ENCODE data around the gene MVB12B.

Gene MVB12B

DNA sequence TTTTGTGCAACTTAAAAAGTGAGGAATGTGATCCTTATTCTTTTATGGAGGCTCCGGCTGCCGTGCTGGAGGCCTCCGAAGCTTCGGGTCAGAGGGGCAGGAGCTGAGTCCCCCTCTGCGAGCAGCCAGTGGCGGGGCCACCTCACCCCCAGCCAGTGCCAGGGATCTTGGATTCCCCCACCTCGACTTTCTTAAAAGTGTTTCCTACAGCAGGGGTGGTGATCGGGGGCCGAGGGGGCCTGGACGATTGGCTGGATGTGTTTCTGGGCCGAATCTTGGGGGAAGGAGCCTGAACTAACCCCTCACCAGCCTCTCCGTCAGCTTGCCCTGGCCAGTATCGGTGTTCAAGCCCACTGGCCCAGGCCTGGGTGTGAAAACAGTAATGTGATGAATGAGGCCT is 194.9 kb downstream of the MVB12B start:
- DNase-seq (ENCODE audit: low spot score): no peak

DNA sequence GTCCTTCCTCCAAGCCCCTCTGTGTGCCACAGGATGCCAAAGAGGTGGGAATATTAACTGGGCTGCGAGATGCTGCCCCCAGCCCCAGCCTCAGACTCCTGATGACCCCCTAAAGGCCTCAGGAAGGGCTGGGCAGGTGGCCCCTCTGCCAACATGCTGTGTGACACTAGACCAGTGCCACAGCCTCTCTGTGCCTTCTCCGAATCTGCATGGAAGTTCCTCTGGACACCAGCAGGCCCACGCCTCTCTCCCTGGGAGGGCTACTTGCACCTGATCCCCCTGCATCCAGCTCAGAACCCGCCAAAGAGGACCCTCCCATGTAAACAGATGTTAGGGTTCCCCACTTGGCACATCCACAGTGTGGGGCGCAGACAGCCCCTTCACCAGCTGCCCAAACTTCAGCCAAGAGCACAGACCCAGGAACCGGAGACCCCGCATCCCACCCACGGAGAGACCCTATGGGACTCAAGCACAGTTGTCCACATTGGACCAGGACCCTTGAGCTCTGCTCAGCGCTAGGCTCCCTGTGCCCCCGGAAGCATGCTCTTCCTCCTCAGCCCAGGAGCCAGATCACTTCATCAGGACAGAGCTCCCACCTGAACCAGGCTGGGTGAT is 195.5 kb downstream of the MVB12B start:
- DNase-seq (ENCODE audit: low spot score): no peak

DNA sequence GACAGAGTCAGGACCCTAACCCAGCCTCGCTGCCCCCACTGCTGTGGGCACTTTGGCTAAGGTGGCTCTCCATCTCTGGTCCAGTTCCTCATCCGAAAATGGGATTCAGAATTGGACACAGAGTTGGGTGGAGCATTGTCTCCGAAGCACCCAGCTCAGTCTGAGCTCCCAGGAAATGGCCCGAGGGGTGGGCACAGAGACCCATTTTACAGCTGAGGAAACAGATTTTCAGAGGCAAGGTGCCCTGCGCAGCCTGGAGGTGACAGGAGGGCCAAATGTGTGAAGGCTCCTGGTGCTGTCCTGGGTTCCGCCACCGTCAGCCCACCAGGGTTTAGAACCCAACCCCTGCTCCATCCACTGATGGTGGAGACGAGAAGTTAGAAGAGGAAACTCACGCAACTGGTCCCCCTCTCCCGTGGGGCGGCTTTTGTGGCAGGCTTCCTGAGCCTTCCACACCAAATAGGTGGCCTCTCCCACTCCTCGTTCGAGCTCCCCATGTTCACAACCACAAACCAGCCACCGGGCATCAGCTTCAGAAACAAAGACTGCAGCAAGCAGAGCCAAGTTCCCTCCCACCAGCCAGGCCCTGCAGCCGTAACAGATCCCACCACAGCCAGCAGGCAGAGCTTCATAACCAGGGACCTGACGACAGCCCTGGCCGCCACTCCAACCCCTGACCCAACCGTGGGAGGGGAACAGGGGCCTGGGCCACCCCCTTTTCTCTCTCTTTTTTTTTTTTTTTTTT is 196.2 kb downstream of the MVB12B start:
- DNase-seq (ENCODE audit: low spot score): no peak

DNA sequence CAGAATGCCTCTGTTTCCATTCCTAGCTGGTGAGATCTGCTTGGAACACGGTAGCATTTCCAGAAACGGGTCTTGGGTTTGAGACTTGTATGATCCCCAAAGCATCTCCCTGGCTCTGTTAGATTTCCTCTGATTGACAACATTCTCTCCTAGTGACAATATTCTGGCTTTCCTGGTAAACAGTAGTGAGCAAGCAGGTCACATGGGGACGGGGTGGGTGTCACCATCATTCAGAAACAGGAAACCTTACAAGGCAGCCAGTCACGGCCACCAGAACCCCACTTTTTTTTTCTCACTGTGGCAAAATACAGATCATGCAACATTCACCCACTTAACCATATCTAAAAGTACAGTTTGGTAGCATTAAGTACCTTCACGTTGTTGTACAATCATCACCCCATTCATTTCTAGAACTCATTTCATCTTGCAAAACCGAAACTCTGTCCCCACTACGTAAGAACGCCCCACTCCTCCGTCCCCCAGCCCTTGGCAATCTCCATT is 197.0 kb downstream of the MVB12B start:
- no peak for DNase-seq (ENCODE audit: low spot score)

DNA sequence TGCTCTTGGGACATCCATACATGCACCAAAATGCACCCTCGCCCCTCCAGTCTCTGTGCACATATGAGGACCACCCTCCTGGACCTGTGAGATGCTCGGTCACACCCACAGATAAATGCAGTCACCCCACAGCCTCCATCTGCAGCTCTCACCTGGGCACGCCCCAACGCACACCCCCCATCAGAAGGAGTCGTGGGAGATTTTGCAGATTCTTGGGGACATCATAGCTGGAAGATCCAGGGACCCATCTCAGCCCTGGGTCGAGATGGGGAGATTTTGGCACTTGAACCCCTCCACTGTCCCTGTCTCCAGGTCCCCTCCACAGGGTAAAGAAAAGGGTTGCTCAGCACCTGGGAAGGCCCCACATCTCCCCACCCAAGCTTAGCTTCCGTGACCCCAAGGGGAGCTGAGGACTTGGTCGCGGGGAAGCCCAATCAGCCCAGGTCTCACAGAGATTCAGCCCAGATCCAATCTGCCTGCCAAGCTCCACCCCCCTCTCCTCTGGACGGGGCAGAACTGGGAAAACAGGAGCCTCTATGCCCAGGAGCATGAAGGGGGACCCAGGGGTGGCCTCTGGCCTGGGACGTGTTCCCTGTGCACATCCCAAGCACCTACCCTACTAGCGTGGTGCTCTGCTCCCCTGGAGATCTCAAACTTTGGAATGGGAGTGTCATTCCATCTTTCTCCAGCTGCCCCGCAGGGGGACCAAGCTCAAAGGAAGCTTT is 197.9 kb downstream of the MVB12B start:
- no peak for DNase-seq (ENCODE audit: low spot score)

DNA sequence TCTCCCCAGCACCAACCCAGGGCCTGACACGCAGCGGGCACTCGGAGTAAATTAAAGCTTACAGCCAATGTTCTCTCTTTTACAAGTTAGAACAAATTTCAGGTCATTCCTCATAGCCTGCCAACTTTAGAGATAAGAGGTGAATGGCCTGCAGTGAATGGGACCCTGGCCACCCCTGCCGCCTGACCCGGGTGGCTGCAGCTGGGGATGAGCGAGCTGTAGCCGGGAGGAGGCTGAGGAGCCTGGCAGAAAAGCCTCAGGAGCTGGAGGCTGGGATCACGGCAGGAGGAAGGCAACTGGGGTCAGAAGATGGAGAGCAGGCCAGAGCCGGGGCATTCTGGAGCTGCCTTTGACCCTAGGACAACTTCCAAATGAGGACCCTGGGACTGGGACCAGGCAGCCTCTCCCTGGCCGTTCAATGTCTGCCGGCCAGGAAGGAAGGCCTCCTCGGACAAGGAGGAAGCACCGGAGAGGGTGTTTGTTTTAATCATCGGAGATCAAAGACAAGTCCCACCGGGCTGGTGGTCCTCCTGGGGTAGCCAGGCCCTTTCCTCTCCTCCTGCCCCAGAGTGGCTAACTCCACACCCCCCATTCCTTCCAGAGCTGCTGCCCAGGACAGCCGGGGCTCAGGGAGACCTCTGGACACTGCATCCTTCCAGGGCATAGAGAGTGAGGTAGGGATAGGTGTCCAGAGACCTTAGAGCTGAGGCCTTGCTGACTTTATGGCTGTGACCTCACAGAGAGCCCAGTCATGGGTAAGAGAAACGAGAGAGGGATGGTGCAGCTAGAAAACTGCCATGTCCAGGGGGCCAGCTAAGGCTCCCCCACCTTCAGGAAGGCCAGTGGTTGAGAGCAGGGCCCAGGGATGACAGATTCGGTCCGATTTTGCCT is 199.8 kb downstream of the MVB12B start:
- no peak for DNase-seq (ENCODE audit: low spot score)

DNA sequence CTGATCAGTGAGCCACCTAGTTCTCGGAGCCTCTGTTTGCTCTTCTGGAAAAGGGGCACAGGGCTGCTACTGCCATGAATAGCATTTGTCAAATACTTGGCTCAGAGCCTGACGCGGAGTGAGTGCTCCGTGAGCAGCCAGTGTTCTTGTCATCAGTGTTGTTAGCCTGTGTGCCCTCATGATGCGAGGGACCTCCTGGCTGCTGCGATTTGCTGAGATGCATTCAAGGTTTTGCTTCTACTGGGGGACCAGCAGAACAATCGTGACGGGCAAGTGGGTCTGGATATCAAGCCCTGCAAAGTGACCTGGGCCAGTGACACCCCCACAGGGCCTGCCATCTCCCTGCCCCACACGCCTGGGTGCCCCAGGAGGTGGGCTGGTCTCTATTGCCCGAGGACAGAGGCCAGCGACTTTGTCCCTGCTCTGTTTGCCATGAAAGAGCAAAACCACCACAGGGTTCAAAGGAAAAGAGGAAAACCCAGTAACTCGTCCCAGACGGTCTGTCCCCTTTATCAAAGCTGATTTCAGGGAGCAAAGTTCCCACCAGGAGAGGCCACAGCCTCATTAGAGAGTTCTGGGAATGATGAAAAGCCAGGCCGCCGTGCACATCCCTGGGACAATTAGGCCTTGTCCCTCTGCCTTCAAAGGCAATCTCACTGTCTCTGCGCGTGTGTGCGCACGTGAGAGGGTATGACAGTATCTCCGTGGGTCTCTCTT is 200.6 kb downstream of the MVB12B start:
- DNase-seq (ENCODE audit: low spot score): no peak

DNA sequence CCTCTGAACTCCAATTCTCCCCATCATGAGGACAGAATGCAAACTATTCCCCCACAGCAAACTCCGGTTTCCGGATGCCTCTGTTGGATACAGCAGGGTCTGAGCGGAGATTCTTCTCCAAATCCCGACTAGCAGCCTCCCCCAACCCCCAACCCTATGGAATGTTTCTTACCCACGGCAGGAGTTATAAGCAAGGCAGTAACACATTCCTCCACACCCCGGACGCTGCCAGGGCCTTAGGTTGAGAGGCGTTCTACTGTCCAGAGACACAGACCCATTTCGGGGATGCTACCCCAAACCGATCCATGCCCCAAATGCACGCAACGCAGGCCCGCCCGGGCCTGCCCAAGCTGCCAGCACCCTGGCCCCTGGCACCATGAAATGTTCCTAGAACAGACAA is 201.5 kb downstream of the MVB12B start:
- DNase-seq (ENCODE audit: low spot score): no peak

DNA sequence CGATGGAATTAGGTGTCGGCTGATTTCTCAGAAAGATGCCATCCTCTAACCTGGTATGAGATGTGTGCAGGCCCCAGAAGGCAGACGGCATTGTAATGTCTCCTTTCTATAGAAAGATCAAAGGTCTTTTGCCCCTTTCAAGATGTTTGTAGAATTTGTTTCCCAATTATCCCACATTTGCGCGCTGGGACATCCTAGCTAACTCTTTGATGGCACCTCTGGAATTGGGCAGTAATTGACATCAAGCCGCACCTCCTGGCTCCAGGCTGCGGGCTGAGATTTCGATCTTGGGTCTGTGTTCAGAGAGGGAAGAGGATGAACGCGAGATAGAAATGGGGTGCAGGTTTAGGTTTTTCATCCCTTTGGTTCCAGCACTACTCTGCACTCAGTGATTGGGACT is 202.3 kb downstream of the MVB12B start:
- DNase-seq (ENCODE audit: low spot score): no peak

DNA sequence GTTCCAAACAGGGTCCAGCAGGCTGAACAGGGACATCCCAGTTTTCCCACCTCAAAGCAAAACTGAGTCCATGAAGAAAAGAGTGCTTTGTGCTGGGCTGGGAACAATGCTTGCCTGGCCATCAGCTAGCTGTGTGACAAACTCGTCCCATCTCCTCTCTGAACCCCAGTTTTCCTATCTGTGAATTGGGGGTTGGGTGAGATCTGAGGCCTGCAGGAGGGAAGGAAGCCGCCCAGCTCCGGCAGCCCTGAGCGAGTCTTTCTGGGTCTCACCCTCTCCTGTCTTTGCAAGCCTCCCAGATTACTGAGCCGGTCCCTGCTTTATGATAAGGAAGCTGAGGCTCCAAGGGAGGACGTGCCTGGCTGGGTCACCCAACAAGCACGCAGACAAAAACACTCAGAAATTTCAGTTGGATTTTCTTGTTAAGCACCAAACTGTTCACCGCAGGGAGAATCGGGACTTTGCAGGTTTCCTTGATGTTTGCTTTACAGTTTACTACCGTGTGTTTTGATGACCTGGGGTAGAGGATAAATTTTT is 204.5 kb downstream of the MVB12B start:
- DNase-seq (ENCODE audit: low spot score): no peak

DNA sequence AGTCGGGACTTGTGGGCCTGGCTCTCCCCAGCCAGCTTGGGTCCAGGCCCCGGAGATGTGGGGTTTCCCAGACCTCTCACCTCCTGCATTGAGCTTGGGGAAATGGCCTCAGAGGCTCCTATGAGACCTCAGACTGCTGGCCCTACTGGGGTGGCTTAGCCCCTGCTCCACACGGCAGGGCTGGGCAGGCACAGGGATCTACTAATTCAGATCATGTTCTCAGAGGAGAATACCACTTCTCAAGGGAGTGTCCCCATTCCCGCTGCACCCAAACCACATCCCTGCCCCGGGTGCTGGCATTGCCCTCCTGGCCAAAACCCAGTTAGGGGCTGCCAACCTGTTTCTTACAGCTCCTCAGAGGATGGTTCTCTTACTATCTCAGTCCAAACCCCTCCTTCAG is 205.0 kb downstream of the MVB12B start:
- no peak for DNase-seq (ENCODE audit: low spot score)

DNA sequence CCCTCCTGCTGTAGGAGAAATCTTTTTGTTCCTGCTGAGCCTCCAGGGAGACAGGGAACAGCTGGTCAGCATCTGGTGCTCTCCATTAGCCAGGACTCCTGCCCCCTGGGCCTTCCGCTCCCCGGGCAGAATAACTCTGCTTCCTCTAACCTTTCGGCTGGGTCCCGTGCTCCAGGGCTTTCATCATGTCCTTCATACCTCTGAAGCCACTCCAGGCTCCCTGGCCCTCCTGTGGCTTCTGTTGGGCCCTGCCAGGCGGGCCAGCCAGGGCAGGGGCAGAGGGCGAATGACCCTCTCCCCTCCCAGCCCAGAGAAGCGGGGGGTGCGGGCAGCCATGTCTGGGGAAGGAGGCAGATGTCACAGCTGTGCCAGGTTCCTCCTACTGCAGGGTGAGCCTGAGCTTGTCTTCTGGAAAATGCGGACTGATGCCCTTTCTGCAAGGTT is 205.4 kb downstream of the MVB12B start:
- DNase-seq (ENCODE audit: low spot score): peak; percentile 65

DNA sequence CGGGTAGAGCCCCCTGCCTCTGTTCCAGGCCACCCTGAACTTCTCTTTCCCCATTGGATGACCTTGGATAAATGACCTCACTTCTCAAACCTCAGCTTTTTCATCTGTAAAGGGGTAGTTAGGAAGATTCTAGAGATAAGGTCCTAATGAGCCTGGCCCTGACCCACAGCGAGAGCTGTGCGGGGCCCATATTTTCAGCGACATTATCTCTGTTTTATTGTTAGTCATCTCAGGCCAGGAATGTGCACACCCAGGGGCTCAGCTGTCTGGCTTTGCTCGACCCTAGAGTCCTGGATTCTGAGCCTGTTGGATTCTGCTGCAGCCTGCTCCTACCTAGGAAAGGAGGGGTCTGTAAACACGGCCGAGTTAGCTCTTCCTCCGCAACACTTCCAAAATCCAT is 205.9 kb downstream of the MVB12B start:
- DNase-seq (ENCODE audit: low spot score): no peak

DNA sequence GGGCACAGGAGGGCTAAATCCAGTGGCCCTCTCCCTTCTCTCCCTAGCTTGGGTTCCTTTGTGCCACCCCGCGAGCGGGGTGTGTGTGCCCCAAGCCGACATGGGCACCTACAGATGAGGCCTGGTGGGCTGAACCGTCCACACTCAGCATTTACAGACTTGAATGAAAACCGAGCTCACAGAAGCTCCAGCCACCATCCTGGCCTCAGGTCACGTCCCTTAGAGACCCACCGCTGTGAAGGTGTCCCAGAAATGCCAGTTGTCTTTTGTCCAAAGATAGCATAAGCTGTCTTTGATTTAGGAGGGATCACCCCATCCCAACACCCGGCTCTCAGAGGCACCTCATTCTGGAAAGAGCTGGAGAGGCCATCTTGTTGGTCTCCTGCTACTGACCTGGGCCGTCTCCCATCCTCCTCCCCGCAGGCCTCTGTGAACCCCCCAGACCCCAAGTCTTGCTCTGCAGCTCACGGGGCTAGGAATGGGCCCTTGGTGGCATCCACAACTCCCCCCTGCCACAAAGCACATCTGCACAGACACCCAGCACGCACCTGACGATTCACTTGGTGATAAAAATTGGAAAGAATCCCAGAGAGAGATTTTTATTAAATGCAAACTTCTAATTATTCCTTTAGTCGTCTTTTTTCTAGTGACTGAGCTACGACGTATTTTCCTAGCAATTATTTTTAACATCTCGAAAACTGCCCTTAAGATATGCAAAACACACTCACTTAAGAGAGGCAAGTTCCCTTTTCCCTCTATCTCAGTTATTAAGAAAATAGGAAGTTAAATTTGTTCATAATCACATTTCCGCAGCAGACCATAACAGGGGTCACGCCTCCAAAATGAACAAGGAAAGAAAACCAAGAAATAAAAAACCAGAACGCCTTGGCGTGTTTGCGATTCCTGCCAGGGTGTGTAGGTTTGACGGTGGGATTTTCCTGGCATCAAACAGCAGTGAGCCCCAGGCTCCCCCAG is 206.6 kb downstream of the MVB12B start:
- no peak for DNase-seq (ENCODE audit: low spot score)

DNA sequence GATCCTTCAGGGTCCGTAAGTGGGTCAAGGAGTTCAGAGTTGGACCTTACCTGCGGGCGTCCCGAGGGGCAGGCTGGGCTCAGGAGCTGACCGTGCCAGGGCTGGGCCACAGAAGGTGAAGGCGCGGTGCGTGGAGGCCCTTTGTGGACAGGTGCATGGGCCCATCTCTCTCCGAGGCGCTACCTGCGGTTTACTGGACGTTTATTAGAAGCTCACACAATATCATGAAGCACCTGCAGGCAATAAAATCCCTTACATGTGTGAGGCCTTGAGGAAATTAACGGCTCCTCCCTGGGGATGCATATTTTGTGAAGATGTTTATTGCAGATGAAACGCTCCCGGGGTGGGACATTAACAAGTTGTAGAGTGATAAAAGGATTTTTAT is 207.3 kb downstream of the MVB12B start:
- no peak for DNase-seq (ENCODE audit: low spot score)

DNA sequence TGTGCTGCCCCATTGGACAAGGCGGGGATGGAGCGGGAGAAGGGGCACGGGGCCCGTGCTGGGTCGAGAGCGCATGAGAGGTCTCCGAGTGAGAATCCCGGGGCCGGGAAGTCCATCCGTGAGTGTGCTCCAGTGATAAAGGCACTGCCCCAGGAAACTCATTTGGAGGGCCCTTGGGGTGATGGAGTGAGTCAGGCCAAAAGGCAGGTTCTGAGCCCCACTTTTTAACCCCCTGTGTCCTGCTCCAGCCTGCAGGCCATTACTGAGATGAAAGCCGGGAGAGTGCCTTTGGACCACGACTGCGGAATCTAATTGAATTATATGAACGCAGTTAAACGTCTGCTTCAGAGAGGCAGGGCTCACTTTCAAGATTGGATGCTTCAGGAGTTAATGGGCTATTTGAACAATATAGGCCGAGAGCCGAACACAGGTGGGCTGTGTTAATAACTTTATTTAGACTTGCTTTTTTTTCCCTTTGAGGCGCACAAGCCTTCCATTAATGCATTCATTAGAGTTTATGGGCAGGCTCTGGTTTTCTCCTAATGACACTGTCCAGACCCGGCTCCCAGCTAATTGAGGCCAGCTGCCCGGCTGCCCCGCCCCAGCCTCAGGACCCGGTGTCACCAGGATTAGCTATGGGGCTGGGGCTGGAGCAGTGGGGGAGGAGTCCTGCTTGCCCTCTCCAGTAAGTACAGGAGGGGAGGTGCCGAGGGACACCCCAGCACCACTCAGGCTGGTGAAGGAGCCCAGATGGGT is 208.0 kb downstream of the MVB12B start:
- DNase-seq (ENCODE audit: low spot score): no peak

DNA sequence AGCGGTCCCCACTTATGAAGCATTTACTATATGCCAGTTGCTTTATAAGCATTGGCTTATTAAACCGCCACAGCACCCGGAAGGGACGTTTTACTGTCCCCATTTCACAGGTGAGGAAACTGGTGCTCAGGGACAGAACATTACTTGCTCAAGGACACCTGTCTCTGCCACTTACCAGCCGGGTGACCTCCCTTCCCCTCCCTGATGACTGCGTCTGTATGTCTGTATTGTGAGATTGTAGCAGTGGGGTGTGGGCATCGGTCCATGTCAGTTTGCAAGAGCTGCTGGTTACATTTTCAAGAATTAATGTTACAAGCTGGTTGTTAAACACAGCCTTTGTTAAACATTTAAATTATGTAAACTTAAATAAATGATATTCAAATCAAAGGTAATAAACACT is 209.5 kb downstream of the MVB12B start:
- DNase-seq (ENCODE audit: low spot score): no peak

DNA sequence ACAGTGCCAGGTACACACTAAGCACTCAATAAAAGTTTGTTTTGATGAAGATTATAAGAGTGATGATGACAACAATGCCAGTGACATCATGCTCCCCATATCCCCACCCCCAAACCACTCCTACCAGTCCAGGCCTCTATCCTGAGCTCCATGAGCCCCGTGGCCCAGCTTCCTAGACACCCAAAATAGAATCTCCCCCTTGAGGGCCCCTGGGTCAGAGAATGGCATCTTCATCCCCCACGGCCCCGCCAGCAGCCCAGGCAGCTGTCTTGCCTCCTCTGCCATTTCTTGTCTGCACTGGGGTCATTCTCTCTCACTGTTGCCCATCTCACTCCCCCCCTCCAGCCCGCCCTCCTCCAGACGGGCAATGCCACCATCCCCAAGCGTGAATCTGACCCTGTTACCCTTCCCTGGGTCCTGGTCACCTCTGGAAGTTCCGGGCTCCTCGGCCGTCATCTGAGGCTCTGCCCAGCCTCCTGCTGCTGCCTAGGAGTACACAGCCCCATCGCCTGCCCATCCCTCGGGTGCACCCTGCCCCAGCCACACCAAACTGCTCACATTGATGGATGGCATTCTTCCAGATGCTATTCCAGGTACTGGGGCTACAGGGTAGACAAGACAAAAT is 210.3 kb downstream of the MVB12B start:
- no peak for DNase-seq (ENCODE audit: low spot score)

DNA sequence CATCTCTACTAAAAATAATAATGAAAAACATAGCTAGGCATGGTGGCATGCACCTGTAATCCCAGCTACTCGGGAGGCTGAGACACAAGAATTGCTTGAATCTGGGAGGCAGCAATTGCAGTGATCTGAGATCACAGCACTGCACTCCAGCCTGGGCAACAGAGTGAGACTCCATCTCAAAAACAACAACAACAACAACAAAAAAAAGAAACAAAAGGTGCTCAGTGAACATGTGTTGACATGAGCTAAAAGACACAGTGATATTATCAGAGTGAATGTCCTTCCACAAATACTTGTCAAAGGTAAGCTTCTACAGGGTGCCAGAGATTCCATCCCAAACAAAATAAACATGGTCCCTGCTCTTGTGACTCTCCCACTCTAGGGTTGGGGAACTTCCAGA is 211.9 kb downstream of the MVB12B start:
- no peak for DNase-seq (ENCODE audit: low spot score)
